Gastroesophageal sphincter (tissue), 4 donors: ENCODE data around the gene PIGA. TPM values are rescaled to one million over a fixed set of nuclear protein-coding genes. Genes with fewer than 3 reads are reported as not detected.

Experiments used
- ATAC-seq: fragments of 150-250 bp; one replicate; pipeline ENCODE4 v1.9.1; 2016; ENCODE audit warnings: mild to moderate bottlenecking, moderate library complexity
- H3K27ac ChIP-seq, 4 donors: fragments of 200-600 bp; sonication (generic) in 3 of 4; 1 replicate in 3 of 4; 2 replicates in 1 of 4; pipeline ENCODE4 v1.5.1; 2016 to 2019
- H3K27me3 ChIP-seq: fragments of 200-600 bp; sonication (generic); one replicate; pipeline ENCODE4 v1.5.1; 2019
- H3K36me3 ChIP-seq, 2 donors: fragments of 200-600 bp; sonication (generic); one replicate each; pipeline ENCODE4 v1.5.1; 2019; ENCODE audit warnings: control low read depth in 1 of 2
- H3K4me1 ChIP-seq, 3 donors: fragments of 200-600 bp; sonication (generic); 1 replicate in 2 of 3; 2 replicates in 1 of 3; pipeline ENCODE4 v1.5.1; 2016 to 2019; ENCODE audit warnings: control low read depth in 2 of 3
- H3K4me3 ChIP-seq, 2 donors: fragments of 200-600 bp; sonication (generic); one replicate each; pipeline ENCODE4 v1.5.1; 2019; ENCODE audit warnings: mild to moderate bottlenecking in 1 of 2, moderate library complexity in 1 of 2
- H3K9me3 ChIP-seq, 3 donors: fragments of 200-600 bp; sonication (generic); one replicate each; pipeline ENCODE4 v1.5.1; 2017 to 2019; ENCODE audit warnings: control low read depth in 2 of 3
- EP300 ChIP-seq: sonication (generic); formaldehyde crosslinking; IDR thresholded peaks from one replicate; pipeline ENCODE4 v1.6.1; 2017; ENCODE audit warnings: antibody characterized with exemption, mild to moderate bottlenecking
- POLR2A ChIP-seq, 2 donors: fragments of 450-650 bp; IDR thresholded peaks; one replicate each; pipeline ENCODE4 v1.6.1; 2017; ENCODE audit warnings: antibody characterized with exemption in 2 of 2, mild to moderate bottlenecking in 2 of 2, moderate library complexity in 1 of 2
- POLR2AphosphoS5 ChIP-seq: sonication (generic); formaldehyde crosslinking; IDR thresholded peaks from one replicate; pipeline ENCODE4 v1.6.1; 2017; ENCODE audit warnings: antibody characterized with exemption
- WGBS, 2 donors: methylation state at CpG; one replicate each; pipeline ENCODE4 v1.1.5; 2018; ENCODE audit warnings: low coverage in 1 of 2; 5-methylcytosine and 5-hydroxymethylcytosine counted together
- total RNA-seq, 4 donors: library from RNA; depleted of rRNA; stranded (reverse); fragments of >200 nt; gene quantifications; one replicate each; pipeline ENCODE4 v1.1.0, GENCODE V29; 2016
- TF ChIP-seq, protein P1 (sequence below), 4 experiments: fragments of 200-600 bp in 2 of 4; fragments of 450-650 bp in 2 of 4; sonication (generic) in 1 of 4; IDR thresholded peaks; one replicate each; pipeline ENCODE4 v1.5.1; 2017 to 2019; ENCODE audit warnings: antibody characterized with exemption in 4 of 4, mild to moderate bottlenecking in 2 of 4, moderate library complexity in 2 of 4

PIGA gene
- total RNA-seq, 4 donors from 2014 or later, result 5.6 to 10.4 (median 6.6) TPM

- TF ChIP-seq POLR2AphosphoS5 (no peak), EP300 (no peak), POLR2A (IDR thresholded peaks at IDR 0.05) (no peak)
- TF ChIP-seq, protein P1, sequence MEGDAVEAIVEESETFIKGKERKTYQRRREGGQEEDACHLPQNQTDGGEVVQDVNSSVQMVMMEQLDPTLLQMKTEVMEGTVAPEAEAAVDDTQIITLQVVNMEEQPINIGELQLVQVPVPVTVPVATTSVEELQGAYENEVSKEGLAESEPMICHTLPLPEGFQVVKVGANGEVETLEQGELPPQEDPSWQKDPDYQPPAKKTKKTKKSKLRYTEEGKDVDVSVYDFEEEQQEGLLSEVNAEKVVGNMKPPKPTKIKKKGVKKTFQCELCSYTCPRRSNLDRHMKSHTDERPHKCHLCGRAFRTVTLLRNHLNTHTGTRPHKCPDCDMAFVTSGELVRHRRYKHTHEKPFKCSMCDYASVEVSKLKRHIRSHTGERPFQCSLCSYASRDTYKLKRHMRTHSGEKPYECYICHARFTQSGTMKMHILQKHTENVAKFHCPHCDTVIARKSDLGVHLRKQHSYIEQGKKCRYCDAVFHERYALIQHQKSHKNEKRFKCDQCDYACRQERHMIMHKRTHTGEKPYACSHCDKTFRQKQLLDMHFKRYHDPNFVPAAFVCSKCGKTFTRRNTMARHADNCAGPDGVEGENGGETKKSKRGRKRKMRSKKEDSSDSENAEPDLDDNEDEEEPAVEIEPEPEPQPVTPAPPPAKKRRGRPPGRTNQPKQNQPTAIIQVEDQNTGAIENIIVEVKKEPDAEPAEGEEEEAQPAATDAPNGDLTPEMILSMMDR (IDR thresholded peaks at IDR 0.05), result no peak
- Histone ChIP-seq H3K27ac (peak overlapping the region in 3 of 4 donors; percentile 1 to 37 (median 27)), H3K9me3 (no peaks in the 10 kb centered on the region), H3K4me1 (no peaks in the 10 kb centered on the region), H3K27me3 (no peaks in the 10 kb centered on the region), H3K4me3 (no peak overlapping the region), H3K36me3 (no peaks in the 10 kb centered on the region)
- no peak for ATAC-seq
- 70% methylated on average over 3 of the region's 3 CpGs; no CpG with 5 or more reads in 1 of the 2 donors for WGBS, 2 donors
These were observed 36.5 kb downstream of the PIGA start for GRCh38 chrX:15298780-15299179.

DNA sequence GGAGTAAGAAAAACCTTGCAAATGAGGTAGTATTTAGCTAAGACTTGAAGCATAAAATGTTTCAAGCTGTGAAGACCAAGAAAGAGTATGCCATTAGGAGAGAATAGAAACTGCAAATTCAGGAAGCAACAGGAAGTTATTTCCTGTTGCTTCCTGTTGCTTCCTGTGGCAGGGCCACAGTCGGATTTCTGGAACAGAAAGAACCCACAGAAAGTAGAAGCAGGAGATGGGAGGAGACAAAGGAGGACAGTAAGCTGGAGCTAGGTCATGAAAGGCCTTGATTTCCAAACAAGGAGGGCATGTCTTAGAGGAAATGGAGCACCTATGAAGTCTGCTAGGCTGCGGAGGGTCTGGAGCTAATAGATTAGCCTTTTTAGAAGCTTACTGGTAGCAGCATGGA, 37.1 kb downstream of the PIGA start:
- 37% methylated on average over 2 of the region's 2 CpGs; no CpG with 5 or more reads in 1 of the 2 donors for WGBS, 2 donors
- no peaks in the 10 kb centered on the region for H3K4me1 ChIP-seq
- H3K36me3 ChIP-seq, result no peaks in the 10 kb centered on the region
- peak overlapping the region in 3 of 4 donors; percentile 1 to 44 (median 27) for H3K27ac ChIP-seq
- no peaks in the 10 kb centered on the region for H3K9me3 ChIP-seq
- peak; percentile 38 for ATAC-seq
- no peak overlapping the region for H3K4me3 ChIP-seq
- no peak for TF ChIP-seq POLR2A (IDR thresholded peaks at IDR 0.05)
- TF ChIP-seq POLR2AphosphoS5, result no peak
- TF ChIP-seq EP300, result no peak
- TF ChIP-seq, protein P1 (IDR thresholded peaks at IDR 0.05), result no peak
- H3K27me3 ChIP-seq, result no peaks in the 10 kb centered on the region

DNA sequence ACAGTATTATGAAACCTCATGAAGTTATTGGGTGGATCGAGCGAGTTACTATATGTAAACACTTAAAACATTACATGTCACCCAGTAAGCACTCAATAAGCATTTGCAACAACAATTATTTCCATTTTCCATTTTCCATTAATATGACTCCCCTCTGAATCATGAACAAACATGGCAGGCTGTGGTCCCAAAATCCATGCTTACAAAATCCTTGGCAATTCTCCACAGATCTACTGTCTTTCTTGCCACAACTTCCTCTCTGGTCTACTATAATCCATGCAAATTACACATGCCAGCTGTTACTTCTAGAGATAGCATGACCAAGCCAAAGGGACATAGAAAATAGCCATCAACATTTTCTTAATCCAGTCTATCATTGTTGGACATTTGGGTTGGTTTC, 41.9 kb downstream of the PIGA start:
- no peak for ATAC-seq
- Histone ChIP-seq H3K4me3 (no peak overlapping the region), H3K27ac (no peak overlapping the region), H3K9me3 (no peaks in the 10 kb centered on the region), H3K27me3 (no peaks in the 10 kb centered on the region), H3K4me1 (no peaks in the 10 kb centered on the region), H3K36me3 (no peaks in the 10 kb centered on the region)
- 75% methylated on average over 2 of the region's 2 CpGs; no CpG with 5 or more reads in 1 of the 2 donors for WGBS, 2 donors
- no peak for TF ChIP-seq POLR2AphosphoS5

GRCh38 chrX:15292861-15293260, 42.5 kb downstream of the PIGA start:
- no peaks in the 10 kb centered on the region for H3K4me1 ChIP-seq
- TF ChIP-seq EP300 (no peak), POLR2A (IDR thresholded peaks at IDR 0.05) (no peak), POLR2AphosphoS5 (no peak)
- TF ChIP-seq, protein P1 (IDR thresholded peaks at IDR 0.05), result no peak
- H3K4me3 ChIP-seq, result no peak overlapping the region
- no peaks in the 10 kb centered on the region for H3K27me3 ChIP-seq
- ATAC-seq, result no peak
- WGBS, 2 donors, result 67 to 86% methylated on average over 1 to 2 of the region's 3 CpGs
- H3K27ac ChIP-seq, result no peak overlapping the region
- no peaks in the 10 kb centered on the region for H3K36me3 ChIP-seq
- no peaks in the 10 kb centered on the region for H3K9me3 ChIP-seq

GRCh38 chrX:15277604-15278003, 57.7 kb downstream of the PIGA start:
- TF ChIP-seq, protein P1 (IDR thresholded peaks at IDR 0.05), result no peak
- TF ChIP-seq POLR2A (IDR thresholded peaks at IDR 0.05) (no peak), POLR2AphosphoS5 (no peak), EP300 (no peak)
- H3K27me3 ChIP-seq, result no peaks in the 10 kb centered on the region
- ATAC-seq, result no peak
- no peaks in the 10 kb centered on the region for H3K9me3 ChIP-seq
- H3K36me3 ChIP-seq, result no peaks in the 10 kb centered on the region
- no peak overlapping the region for H3K4me3 ChIP-seq
- H3K4me1 ChIP-seq, result no peaks in the 10 kb centered on the region
- WGBS, 2 donors, result 22 to 29% methylated on average over 1 of the region's 1 CpG
- no peak overlapping the region for H3K27ac ChIP-seq
